SK-N-SH treated with all-trans-retinoic acid at 6 μM for 48 hours (cell line): ENCODE measurements around the gene MAPK12.

Experiments used
- ATAC-seq: fragments of 200-7000 bp; cut with Tn5 transposase; 3 replicates; pipeline ENCODE4 v1.9.1; 2020; ENCODE audit warnings: mild to moderate bottlenecking, moderate library complexity
- ARNTL ChIP-seq: fragments of 450-650 bp; formaldehyde crosslinking; IDR thresholded peaks from 2 replicates; pipeline ENCODE4 v1.5.0; 2020; ENCODE audit warnings: low read depth, mild to moderate bottlenecking, moderate library complexity, borderline replicate concordance
- BACH2 ChIP-seq: fragments of 250-450 bp; sonication (Bioruptor Pico); IDR thresholded peaks from 2 replicates; pipeline ENCODE4 v1.9.0; 2021; ENCODE audit warnings: mild to moderate bottlenecking, borderline replicate concordance
- CSDC2 ChIP-seq: fragments of 250-450 bp; sonication (Bioruptor Pico); IDR thresholded peaks from 2 replicates; pipeline ENCODE4 v1.5.0; 2020; ENCODE audit warnings: mild to moderate bottlenecking, moderate library complexity
- CSRNP3 ChIP-seq: fragments of 250-450 bp; sonication (Bioruptor Pico); IDR thresholded peaks from 2 replicates; pipeline ENCODE4 v1.5.1; 2021; ENCODE audit warnings: mild to moderate bottlenecking, moderate library complexity
- ESRRG ChIP-seq: fragments of 250-450 bp; sonication (Bioruptor Pico); IDR thresholded peaks from 2 replicates; pipeline ENCODE4 v1.6.1; 2021; ENCODE audit warnings: mild to moderate bottlenecking
- GLIS3 ChIP-seq: fragments of 250-450 bp; sonication (Bioruptor Pico); IDR thresholded peaks from 2 replicates; pipeline ENCODE4 v1.5.0; 2020; ENCODE audit warnings: mild to moderate bottlenecking, moderate library complexity
- ISL1 ChIP-seq: fragments of 250-450 bp; sonication (Bioruptor Pico); IDR thresholded peaks from 2 replicates; pipeline ENCODE4 v2.1.2; 2022; ENCODE audit warnings: mild to moderate bottlenecking, moderate library complexity
- OSR1 ChIP-seq: fragments of 250-450 bp; sonication (Bioruptor Pico); IDR thresholded peaks from 2 replicates; pipeline ENCODE4 v1.8.0; 2022; ENCODE audit warnings: moderate library complexity, mild to moderate bottlenecking, inconsistent platforms
- PATZ1 ChIP-seq: fragments of 250-450 bp; sonication (Bioruptor Pico); IDR thresholded peaks from 2 replicates; pipeline ENCODE4 v1.8.0; 2020; ENCODE audit warnings: mild to moderate bottlenecking, moderate library complexity, borderline replicate concordance
- PPARA ChIP-seq: fragments of 250-450 bp; sonication (Bioruptor Pico); IDR thresholded peaks from 2 replicates; pipeline ENCODE4 v1.5.0; 2020; ENCODE audit warnings: mild to moderate bottlenecking, borderline replicate concordance
- RARB ChIP-seq: fragments of 250-450 bp; sonication (Bioruptor Pico); IDR thresholded peaks from 2 replicates; pipeline ENCODE4 v1.8.0; 2021; ENCODE audit warnings: mild to moderate bottlenecking, moderate library complexity
- SNAI2 ChIP-seq: fragments of 250-450 bp; sonication (Bioruptor Pico); IDR thresholded peaks from 2 replicates; pipeline ENCODE4 v1.5.0; 2020; ENCODE audit warnings: mild to moderate bottlenecking, moderate library complexity
- TCF4 ChIP-seq: fragments of 250-450 bp; sonication (Bioruptor Pico); IDR thresholded peaks from 2 replicates; pipeline ENCODE4 v1.8.0; 2021; ENCODE audit warnings: mild to moderate bottlenecking, moderate library complexity, borderline replicate concordance
- TOX ChIP-seq: fragments of 250-450 bp; sonication (Bioruptor Pico); IDR thresholded peaks from 2 replicates; pipeline ENCODE4 v1.8.0; 2021; ENCODE audit warnings: mild to moderate bottlenecking, moderate library complexity, borderline replicate concordance
- TSHZ2 ChIP-seq: fragments of 250-450 bp; sonication (Bioruptor Pico); IDR thresholded peaks from 2 replicates; pipeline ENCODE4 v1.5.0; 2020; ENCODE audit warnings: mild to moderate bottlenecking, moderate library complexity
- ZC3H10 ChIP-seq: fragments of 250-450 bp; sonication (Bioruptor Pico); IDR thresholded peaks from 2 replicates; pipeline ENCODE4 v1.5.1; 2021; ENCODE audit warnings: mild to moderate bottlenecking, moderate library complexity
- ZFP3 ChIP-seq: fragments of 250-450 bp; sonication (Bioruptor Pico); IDR thresholded peaks from 2 replicates; pipeline ENCODE4 v1.5.0; 2020; ENCODE audit warnings: mild to moderate bottlenecking, moderate library complexity
- ZFP30 ChIP-seq: fragments of 450-650 bp; formaldehyde crosslinking; IDR thresholded peaks from 2 replicates; pipeline ENCODE4 v1.5.0; 2022; ENCODE audit warnings: mild to moderate bottlenecking, moderate library complexity
- ZNF565 ChIP-seq: fragments of 450-650 bp; formaldehyde crosslinking; conservative IDR thresholded peaks from 2 replicates; pipeline ENCODE4 v1.5.0; 2020; ENCODE audit warnings: low read depth, mild to moderate bottlenecking, moderate library complexity
- ZNF8 ChIP-seq: fragments of 450-650 bp; formaldehyde crosslinking; IDR thresholded peaks from 2 replicates; pipeline ENCODE4 v1.5.0; 2020; ENCODE audit warnings: mild to moderate bottlenecking, moderate library complexity

The MAPK12 gene

GRCh38 chr22:50268655-50269113 is 7.2 kb upstream of the MAPK12 start (continued):
- no peak for TF ChIP-seq OSR1 (CRISPR knock-in tag)

GRCh38 chr22:50267591-50268390 is 6.3 kb upstream of the MAPK12 start:
- TF ChIP-seq ARNTL (CRISPR knock-in tag) (no peak), ISL1 (no peak), OSR1 (CRISPR knock-in tag) (no peak), RARB (no peak), ZFP30 (CRISPR knock-in tag) (no peak), GLIS3 (no peak), TCF4 (CRISPR knock-in tag) (no peak), ZFP3 (CRISPR knock-in tag) (no peak), ESRRG (no peak), ZC3H10 (CRISPR knock-in tag) (no peak), CSRNP3 (CRISPR knock-in tag) (no peak), PATZ1 (CRISPR knock-in tag) (no peak), CSDC2 (CRISPR knock-in tag) (no peak)
- ATAC-seq: no peak

GRCh38 chr22:50266994-50267393 is 5.5 kb upstream of the MAPK12 start:
- TF ChIP-seq SNAI2 (CRISPR knock-in tag) (no peak), CSDC2 (CRISPR knock-in tag) (no peak), ZNF565 (CRISPR knock-in tag) (no peak), ARNTL (CRISPR knock-in tag) (no peak), PPARA (CRISPR knock-in tag) (no peak), ESRRG (no peak), CSRNP3 (CRISPR knock-in tag) (no peak), OSR1 (CRISPR knock-in tag) (no peak)
- no peak for ATAC-seq

- ATAC-seq: no peak
- TF ChIP-seq ARNTL (CRISPR knock-in tag): no peak
- TF ChIP-seq PPARA (CRISPR knock-in tag): no peak
- TF ChIP-seq ZFP3 (CRISPR knock-in tag): no peak
- no peak for TF ChIP-seq PATZ1 (CRISPR knock-in tag)
- TF ChIP-seq GLIS3: no peak
- no peak for TF ChIP-seq ZNF8 (CRISPR knock-in tag)
- no peak for TF ChIP-seq BACH2 (CRISPR knock-in tag)
- no peak for TF ChIP-seq RARB
- TF ChIP-seq TCF4 (CRISPR knock-in tag): no peak
- no peak for TF ChIP-seq CSRNP3 (CRISPR knock-in tag)
- no peak for TF ChIP-seq CSDC2 (CRISPR knock-in tag)
- TF ChIP-seq SNAI2 (CRISPR knock-in tag): no peak
- no peak for TF ChIP-seq TOX (CRISPR knock-in tag)
- no peak for TF ChIP-seq ESRRG
- TF ChIP-seq ZNF565 (CRISPR knock-in tag): no peak
- no peak for TF ChIP-seq TSHZ2 (CRISPR knock-in tag)
- TF ChIP-seq OSR1 (CRISPR knock-in tag): no peak
These were observed 3.6 kb upstream of the MAPK12 start for GRCh38 chr22:50264946-50265669.
